HEK293T (cell line): ENCODE data around the gene PKLR.

Experiments used
- ARNT ChIP-seq: fragments of 450-650 bp; IDR thresholded peaks from 2 replicates; pipeline ENCODE4 v1.6.1; 2017; ENCODE audit warnings: mild to moderate bottlenecking
- BHLHE40 ChIP-seq: fragments of 450-650 bp; IDR thresholded peaks from 2 replicates; pipeline ENCODE4 v1.6.1; 2016; ENCODE audit warnings: mild to moderate bottlenecking, moderate library complexity, borderline replicate concordance
- CTBP1 ChIP-seq: fragments of 450-650 bp; IDR thresholded peaks from 2 replicates; pipeline ENCODE4 v1.6.1; 2016; ENCODE audit warnings: borderline replicate concordance
- ELF4 ChIP-seq: fragments of 450-650 bp; IDR thresholded peaks from 2 replicates; pipeline ENCODE4 v1.6.1; 2017; ENCODE audit warnings: antibody characterized with exemption
- FOXA1 ChIP-seq: fragments of 450-650 bp; IDR thresholded peaks from 2 replicates; pipeline ENCODE4 v1.6.1; 2016; ENCODE audit warnings: mild to moderate bottlenecking
- FOXK2 ChIP-seq: fragments of 450-650 bp; IDR thresholded peaks from 2 replicates; pipeline ENCODE4 v1.6.1; 2016; ENCODE audit warnings: mild to moderate bottlenecking
- FOXM1 ChIP-seq: fragments of 450-650 bp; IDR thresholded peaks from 2 replicates; pipeline ENCODE4 v1.6.1; 2017; ENCODE audit warnings: mild to moderate bottlenecking, borderline replicate concordance
- HDGF ChIP-seq: fragments of 450-650 bp; IDR thresholded peaks from 2 replicates; pipeline ENCODE4 v1.6.1; 2017; ENCODE audit warnings: antibody characterized with exemption, borderline replicate concordance
- L3MBTL2 ChIP-seq: fragments of 450-650 bp; conservative IDR thresholded peaks from 2 replicates; pipeline ENCODE4 v1.6.1; 2016; ENCODE audit warnings: mild to moderate bottlenecking
- LEF1 ChIP-seq: fragments of 450-650 bp; IDR thresholded peaks from 2 replicates; pipeline ENCODE4 v1.6.1; 2017; ENCODE audit warnings: mild to moderate bottlenecking, borderline replicate concordance
- SP1 ChIP-seq: fragments of 450-650 bp; IDR thresholded peaks from 2 replicates; pipeline ENCODE4 v1.6.1; 2017
- SUZ12 ChIP-seq: fragments of 450-650 bp; IDR thresholded peaks from 2 replicates; pipeline ENCODE4 v1.6.1; 2016; ENCODE audit warnings: mild to moderate bottlenecking
- ZNF384 ChIP-seq: fragments of 450-650 bp; IDR thresholded peaks from 2 replicates; pipeline ENCODE4 v1.6.1; 2016
- TF ChIP-seq, protein P1 (sequence below): fragments of 450-650 bp; IDR thresholded peaks from 2 replicates; pipeline ENCODE4 v1.6.1; 2016

DNA sequence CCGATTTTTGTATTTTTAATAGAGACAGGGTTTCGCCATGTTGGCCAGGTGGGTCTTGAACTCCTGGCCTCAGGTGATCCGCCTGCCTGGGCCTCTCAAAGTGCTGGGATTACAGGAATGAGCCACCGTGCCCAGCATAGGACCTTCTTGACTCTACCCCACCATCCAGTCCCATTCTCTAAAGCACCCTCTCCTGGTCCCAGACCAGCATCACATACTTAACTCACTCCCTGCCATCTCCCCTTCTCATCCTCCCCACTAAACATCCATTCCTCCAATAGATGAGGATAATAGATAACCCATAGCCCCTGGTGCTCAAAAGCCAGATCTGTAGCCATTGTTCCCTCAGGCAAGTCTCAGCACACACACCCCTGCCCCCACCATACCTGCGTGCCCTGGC, 48.0 kb downstream of the PKLR start:
- TF ChIP-seq BHLHE40 (no peak), HDGF (no peak), FOXM1 (no peak), SP1 (no peak), FOXK2 (no peak), ELF4 (no peak), SUZ12 (no peak), CTBP1 (no peak), ZNF384 (no peak), ARNT (no peak), LEF1 (no peak), L3MBTL2 (no peak), FOXA1 (no peak)
- TF ChIP-seq, protein P1, sequence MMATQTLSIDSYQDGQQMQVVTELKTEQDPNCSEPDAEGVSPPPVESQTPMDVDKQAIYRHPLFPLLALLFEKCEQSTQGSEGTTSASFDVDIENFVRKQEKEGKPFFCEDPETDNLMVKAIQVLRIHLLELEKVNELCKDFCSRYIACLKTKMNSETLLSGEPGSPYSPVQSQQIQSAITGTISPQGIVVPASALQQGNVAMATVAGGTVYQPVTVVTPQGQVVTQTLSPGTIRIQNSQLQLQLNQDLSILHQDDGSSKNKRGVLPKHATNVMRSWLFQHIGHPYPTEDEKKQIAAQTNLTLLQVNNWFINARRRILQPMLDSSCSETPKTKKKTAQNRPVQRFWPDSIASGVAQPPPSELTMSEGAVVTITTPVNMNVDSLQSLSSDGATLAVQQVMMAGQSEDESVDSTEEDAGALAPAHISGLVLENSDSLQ = no peak
